ENCODE data around the gene KDM4B. TPM values are rescaled to one million over a fixed set of nuclear protein-coding genes. Genes with fewer than 3 reads are reported as not detected.

Gene KDM4B
- total RNA-seq, 2 donors from 2014 or later, result 57.0 to 63.1 TPM

GRCh38 chr19:5066768-5067167, 97.9 kb downstream of the KDM4B start:
- Mint-ChIP-seq H3K27ac (no peak overlapping the region), H3K27me3 (no peaks in the 10 kb centered on the region), H3K36me3 (peaks cover 12% of the 10 kb centered on the region), H3K9me3 (no peaks in the 10 kb centered on the region), H3K4me1 (ENCODE audit: low read depth in 2 of 2) (peaks cover 0 to 14% of the 10 kb centered on the region in 2 donors), H3K4me3 (no peak overlapping the region)
- DNase-seq (ENCODE audit: low spot score) (no peak), ATAC-seq (no peak)

- Mint-ChIP-seq H3K4me1 (ENCODE audit: low read depth in 2 of 2) (peaks cover under 1 to 14% of the 10 kb centered on the region in 2 donors), H3K9me3 (no peaks in the 10 kb centered on the region), H3K36me3 (peaks cover 7% of the 10 kb centered on the region), H3K27ac (no peak overlapping the region), H3K27me3 (no peaks in the 10 kb centered on the region), H3K4me3 (no peak overlapping the region)
- DNase-seq (ENCODE audit: low spot score), result no peak
- no peak for ATAC-seq
These were observed 98.8 kb downstream of the KDM4B start for GRCh38 chr19:5067678-5068077.

GRCh38 chr19:5068233-5069072, 99.5 kb downstream of the KDM4B start:
- DNase-seq (ENCODE audit: low spot score) (no peak), ATAC-seq (no peak)
- Mint-ChIP-seq H3K4me3 (no peak overlapping the region), H3K27me3 (no peaks in the 10 kb centered on the region), H3K4me1 (ENCODE audit: low read depth in 2 of 2) (peaks cover 5 to 19% of the 10 kb centered on the region in 2 donors), H3K27ac (no peak overlapping the region), H3K36me3 (no peaks in the 10 kb centered on the region), H3K9me3 (no peaks in the 10 kb centered on the region)

GRCh38 chr19:5070331-5070730, 101.4 kb downstream of the KDM4B start:
- peaks cover 23 to 35% of the 10 kb centered on the region in 2 donors for H3K4me1 Mint-ChIP-seq (ENCODE audit: low read depth in 2 of 2)
- ATAC-seq (no peak), DNase-seq (ENCODE audit: low spot score) (no peak)
- H3K9me3 Mint-ChIP-seq, result no peaks in the 10 kb centered on the region
- peak overlapping the region in 1 of 2 donors; percentile 48 for H3K27ac Mint-ChIP-seq
- no peaks in the 10 kb centered on the region for H3K36me3 Mint-ChIP-seq
- no peak overlapping the region for H3K4me3 Mint-ChIP-seq
- no peaks in the 10 kb centered on the region for H3K27me3 Mint-ChIP-seq

- ATAC-seq (no peak), DNase-seq (ENCODE audit: low spot score) (no peak)
- Mint-ChIP-seq H3K9me3 (no peaks in the 10 kb centered on the region), H3K36me3 (no peaks in the 10 kb centered on the region), H3K4me1 (ENCODE audit: low read depth in 2 of 2) (peaks cover 27 to 35% of the 10 kb centered on the region in 2 donors), H3K27me3 (no peaks in the 10 kb centered on the region), H3K27ac (peak overlapping the region in 1 of 2 donors; percentile 55), H3K4me3 (peak overlapping the region; percentile 62)
These were observed 102.0 kb downstream of the KDM4B start for GRCh38 chr19:5070930-5071329.

GRCh38 chr19:5071579-5071978, 102.7 kb downstream of the KDM4B start:
- ATAC-seq, result no peak
- Mint-ChIP-seq H3K4me1 (ENCODE audit: low read depth in 2 of 2) (peaks cover 29 to 37% of the 10 kb centered on the region in 2 donors), H3K27ac (peak overlapping the region in 1 of 2 donors; percentile 55), H3K9me3 (no peaks in the 10 kb centered on the region), H3K4me3 (peak overlapping the region; percentile 62), H3K27me3 (no peaks in the 10 kb centered on the region), H3K36me3 (no peaks in the 10 kb centered on the region)
- DNase-seq (ENCODE audit: low spot score), result no peak

- H3K4me3 Mint-ChIP-seq, result no peak overlapping the region
- no peak for DNase-seq (ENCODE audit: low spot score)
- H3K27me3 Mint-ChIP-seq, result no peaks in the 10 kb centered on the region
- H3K4me1 Mint-ChIP-seq (ENCODE audit: low read depth in 2 of 2), result peaks cover 31 to 40% of the 10 kb centered on the region in 2 donors
- no peak overlapping the region for H3K27ac Mint-ChIP-seq
- no peak for ATAC-seq
- no peaks in the 10 kb centered on the region for H3K9me3 Mint-ChIP-seq
- H3K36me3 Mint-ChIP-seq, result no peaks in the 10 kb centered on the region
These were observed 103.2 kb downstream of the KDM4B start for GRCh38 chr19:5072115-5072514.

GRCh38 chr19:5073153-5073844, 104.4 kb downstream of the KDM4B start:
- Mint-ChIP-seq H3K9me3 (no peaks in the 10 kb centered on the region), H3K4me1 (ENCODE audit: low read depth in 2 of 2) (peaks cover 31 to 44% of the 10 kb centered on the region in 2 donors), H3K27ac (peak overlapping the region in 1 of 2 donors; percentile 63), H3K27me3 (no peaks in the 10 kb centered on the region), H3K4me3 (peak overlapping the region; percentile 27), H3K36me3 (no peaks in the 10 kb centered on the region)
- ATAC-seq, result no peak
- no peak for DNase-seq (ENCODE audit: low spot score)

- H3K36me3 Mint-ChIP-seq, result no peaks in the 10 kb centered on the region
- H3K27ac Mint-ChIP-seq, result peak overlapping the region in 1 of 2 donors; percentile 63
- ATAC-seq, result peak in 1 of 2 donors; percentile 1
- H3K4me3 Mint-ChIP-seq, result peak overlapping the region; percentile 27
- H3K4me1 Mint-ChIP-seq (ENCODE audit: low read depth in 2 of 2), result peaks cover 31 to 44% of the 10 kb centered on the region in 2 donors
- no peaks in the 10 kb centered on the region for H3K27me3 Mint-ChIP-seq
- H3K9me3 Mint-ChIP-seq, result no peaks in the 10 kb centered on the region
- no peak for DNase-seq (ENCODE audit: low spot score)
These were observed 105.5 kb downstream of the KDM4B start for GRCh38 chr19:5074407-5074806.

GRCh38 chr19:5074830-5075394, 106.0 kb downstream of the KDM4B start:
- Mint-ChIP-seq H3K4me1 (ENCODE audit: low read depth in 2 of 2) (peaks cover 31 to 44% of the 10 kb centered on the region in 2 donors), H3K36me3 (no peaks in the 10 kb centered on the region), H3K27me3 (no peaks in the 10 kb centered on the region), H3K9me3 (no peaks in the 10 kb centered on the region), H3K27ac (peak overlapping the region in 1 of 2 donors; percentile 68), H3K4me3 (peak overlapping the region; percentile 62)
- DNase-seq (ENCODE audit: low spot score) (peak; percentile 72), ATAC-seq (peak; percentile 58 to 73)

- Mint-ChIP-seq H3K4me3 (peak overlapping the region; percentile 62), H3K27ac (peak overlapping the region in 1 of 2 donors; percentile 68), H3K36me3 (peaks cover 7% of the 10 kb centered on the region), H3K9me3 (no peaks in the 10 kb centered on the region), H3K4me1 (ENCODE audit: low read depth in 2 of 2) (peaks cover 31 to 39% of the 10 kb centered on the region in 2 donors), H3K27me3 (no peaks in the 10 kb centered on the region)
- peak; percentile 88 to 92 for ATAC-seq
- DNase-seq (ENCODE audit: low spot score), result peak; percentile 80
These were observed 106.7 kb downstream of the KDM4B start for GRCh38 chr19:5075597-5075996.

- no peaks in the 10 kb centered on the region for H3K9me3 Mint-ChIP-seq
- H3K36me3 Mint-ChIP-seq, result peaks cover 9% of the 10 kb centered on the region
- H3K4me1 Mint-ChIP-seq (ENCODE audit: low read depth in 2 of 2), result peaks cover 30 to 31% of the 10 kb centered on the region in 2 donors
- H3K27ac Mint-ChIP-seq, result no peak overlapping the region
- H3K27me3 Mint-ChIP-seq, result no peaks in the 10 kb centered on the region
- DNase-seq (ENCODE audit: low spot score), result no peak
- ATAC-seq, result no peak
- no peak overlapping the region for H3K4me3 Mint-ChIP-seq
These were observed 107.7 kb downstream of the KDM4B start for GRCh38 chr19:5076440-5077208.

GRCh38 chr19:5077209-5077515, 108.2 kb downstream of the KDM4B start:
- H3K9me3 Mint-ChIP-seq, result no peaks in the 10 kb centered on the region
- DNase-seq (ENCODE audit: low spot score) (no peak), ATAC-seq (no peak)
- no peak overlapping the region for H3K27ac Mint-ChIP-seq
- peaks cover 9% of the 10 kb centered on the region for H3K36me3 Mint-ChIP-seq
- H3K4me1 Mint-ChIP-seq (ENCODE audit: low read depth in 2 of 2), result peaks cover 30 to 31% of the 10 kb centered on the region in 2 donors
- no peaks in the 10 kb centered on the region for H3K27me3 Mint-ChIP-seq
- no peak overlapping the region for H3K4me3 Mint-ChIP-seq

Measured in natural killer cell treated with Interleukin-12 subunit alpha and Interleukin-12 subunit beta and Interleukin-15 and Interleukin-18, amount 100 ng/mL, for 72 hours (primary cell).